Small intestine (tissue), 7 donors: ENCODE results near the gene CD109. TPM values are rescaled to one million over a fixed set of nuclear protein-coding genes. Genes with fewer than 3 reads are reported as not detected.
"Not testable (repeated sequence)": the region's sequence is repeated elsewhere in the genome, so short reads cannot be mapped to it uniquely, and the experiment has no call there.

Experiments used
- DNase-seq, 2 donors: peaks; one replicate each; pipeline versions ENCODE4 v3.0.0 to v3.0.0-alpha.2; 2013
- FAIRE-seq: peaks from 2 replicates; lab custom pipeline; 2012; peaks lifted over from hg19 to GRCh38; lab: Jason Lieb, UNC
- H3K27ac ChIP-seq, 3 donors: one replicate each; pipeline ENCODE4 v1.5.1; 2013; ENCODE audit warnings: low read length in 2 of 3, mild to moderate bottlenecking in 2 of 3, control low read depth in 1 of 3, inconsistent platforms in 1 of 3, low read depth in 1 of 3, moderate library complexity in 1 of 3
- H3K27me3 ChIP-seq, 3 donors: one replicate each; pipeline ENCODE4 v1.6.1; 2013; ENCODE audit warnings: low read length in 3 of 3, inconsistent platforms in 1 of 3; ENCODE audit not compliant: control insufficient read depth in 3 of 3, insufficient read depth in 3 of 3
- H3K36me3 ChIP-seq, 3 donors: one replicate each; pipeline ENCODE4 v1.6.1; 2013; ENCODE audit warnings: low read length in 3 of 3, inconsistent platforms in 1 of 3, low read depth in 1 of 3, mild to moderate bottlenecking in 1 of 3, moderate library complexity in 1 of 3; ENCODE audit not compliant: control insufficient read depth in 3 of 3, insufficient read depth in 2 of 3
- H3K4me1 ChIP-seq, 3 donors: one replicate each; pipeline ENCODE4 v1.6.1; 2013; ENCODE audit warnings: low read length in 2 of 3, inconsistent platforms in 1 of 3, low read depth in 1 of 3, mild to moderate bottlenecking in 1 of 3, moderate library complexity in 1 of 3; ENCODE audit not compliant: control insufficient read depth in 3 of 3, insufficient read depth in 2 of 3
- H3K4me3 ChIP-seq, 3 donors: one replicate each; pipeline ENCODE4 v1.5.1; 2013; ENCODE audit warnings: low read length in 3 of 3, control low read depth in 1 of 3, inconsistent platforms in 1 of 3, low read depth in 1 of 3, mild to moderate bottlenecking in 1 of 3, moderate library complexity in 1 of 3
- H3K9me3 ChIP-seq, 2 donors: one replicate each; pipeline ENCODE4 v1.6.1; 2013; ENCODE audit warnings: low read depth in 1 of 2, low read length in 1 of 2; ENCODE audit not compliant: control insufficient read depth in 2 of 2, insufficient read depth in 1 of 2
- WGBS, 3 donors: extraction: QIAGEN DNeasy Blood & Tissue Kit; methylation state at CpG; one replicate each; pipeline ENCODE4 v1.1.7; 2013; 5-methylcytosine and 5-hydroxymethylcytosine counted together
- polyA plus RNA-seq, 4 donors: library from polyadenylated mRNA; stranded (reverse) in 3 of 4; unstranded in 1 of 4; fragments of 200-250 nt in 3 of 4; fragments of 120-200 nt in 1 of 4; gene quantifications; one replicate each; pipeline versions ENCODE4 v1.2.1 to v1.2.3, GENCODE V29; 2013
- donor health status: healthy with polysubstance abuse.
- donor health status: control.
- donor health status: control.
- donor health status: Bipolar disorder and iron deficiency.
- donor health status: healthy.

Gene CD109
- polyA plus RNA-seq, 4 donors: under 0.01 to 3.3 (median 0.98) TPM; not detected in 1

- Histone ChIP-seq H3K27ac (no peak overlapping the region), H3K36me3 (no peaks in the 10 kb centered on the region), H3K4me3 (no peak overlapping the region), H3K9me3 (no peaks in the 10 kb centered on the region), H3K4me1 (no peaks in the 10 kb centered on the region), H3K27me3 (no peaks in the 10 kb centered on the region)
- WGBS, 3 donors: 50 to 72% (median 54%) methylated on average over 2 of the region's 2 CpGs
- FAIRE-seq: no peak
- DNase-seq: no peak
These were observed 14.5 kb downstream of the CD109 start for GRCh38 chr6:73710470-73710869.

DNA sequence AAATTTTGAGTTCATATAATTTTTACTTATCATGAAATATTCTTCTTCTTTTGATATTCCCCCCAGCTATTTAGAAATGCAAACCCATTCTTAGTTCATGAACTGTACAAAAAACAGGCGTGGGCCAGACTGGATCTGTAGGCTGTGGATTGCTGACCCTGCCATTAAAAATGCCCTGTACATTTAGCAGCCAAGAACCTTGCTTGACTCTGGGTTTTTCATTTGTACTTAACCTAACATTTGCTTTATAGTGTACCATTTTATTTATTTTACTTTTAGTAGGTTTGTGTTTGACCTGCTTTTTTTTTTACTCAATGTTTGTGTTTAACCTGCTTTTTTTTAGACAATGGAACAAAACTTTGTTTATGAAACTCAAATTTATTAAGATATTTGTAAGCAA, 14.9 kb downstream of the CD109 start:
- no peaks in the 10 kb centered on the region for H3K9me3 ChIP-seq
- no peak overlapping the region for H3K27ac ChIP-seq
- no peak overlapping the region for H3K4me3 ChIP-seq
- no peaks in the 10 kb centered on the region for H3K4me1 ChIP-seq
- WGBS, 3 donors: 73 to 92% (median 86%) methylated on average over 1 of the region's 1 CpG
- no peaks in the 10 kb centered on the region for H3K27me3 ChIP-seq
- DNase-seq (no peak), FAIRE-seq (no peak)
- H3K36me3 ChIP-seq: no peaks in the 10 kb centered on the region

DNA sequence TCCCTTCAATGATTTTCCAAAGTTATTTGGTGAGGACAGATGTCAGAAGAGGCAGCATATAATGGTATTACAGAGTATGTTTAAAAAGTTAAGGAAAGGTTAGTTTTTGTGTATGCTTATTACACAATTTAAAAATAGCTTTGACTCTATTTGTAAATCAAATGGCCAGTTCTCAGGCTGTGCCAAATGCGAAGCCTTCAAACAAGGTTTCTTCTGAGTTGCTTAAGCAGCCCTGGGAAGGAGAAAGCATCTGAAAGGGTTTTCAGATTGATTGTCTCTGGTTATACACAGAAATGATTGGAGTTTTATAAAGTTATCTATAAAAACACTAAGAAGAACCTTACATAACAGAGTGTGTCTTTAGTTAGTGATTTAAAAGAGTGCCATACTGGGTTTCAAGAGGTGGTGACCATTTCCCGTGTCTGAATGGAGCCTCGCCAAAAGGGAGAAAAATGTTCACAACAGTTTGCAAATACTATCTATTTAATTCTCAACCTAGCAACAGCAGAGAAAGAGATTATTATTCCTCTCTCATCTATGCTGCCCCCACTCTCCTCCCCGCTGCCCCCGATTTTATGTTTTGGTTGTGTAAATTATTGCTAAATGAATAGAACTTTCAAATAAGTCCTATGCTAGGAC, 16.7 kb downstream of the CD109 start:
- FAIRE-seq (no peak), DNase-seq (no peak)
- no peaks in the 10 kb centered on the region for H3K4me1 ChIP-seq
- H3K36me3 ChIP-seq: no peaks in the 10 kb centered on the region
- WGBS, 3 donors: 81 to 88% (median 84%) methylated on average over 5 of the region's 5 CpGs
- no peak overlapping the region for H3K27ac ChIP-seq
- no peak overlapping the region for H3K4me3 ChIP-seq
- no peaks in the 10 kb centered on the region for H3K9me3 ChIP-seq
- H3K27me3 ChIP-seq: no peaks in the 10 kb centered on the region

GRCh38 chr6:73713426-73714147, 17.6 kb downstream of the CD109 start:
- Histone ChIP-seq H3K36me3 (no peaks in the 10 kb centered on the region), H3K27me3 (no peaks in the 10 kb centered on the region), H3K4me3 (no peak overlapping the region), H3K27ac (peak overlapping the region in 1 of 3 donors; percentile 66), H3K4me1 (no peaks in the 10 kb centered on the region), H3K9me3 (no peaks in the 10 kb centered on the region)
- FAIRE-seq (no peak), DNase-seq (no peak)
- 58 to 69% (median 59%) methylated on average over 8 of the region's 8 CpGs for WGBS, 3 donors

DNA sequence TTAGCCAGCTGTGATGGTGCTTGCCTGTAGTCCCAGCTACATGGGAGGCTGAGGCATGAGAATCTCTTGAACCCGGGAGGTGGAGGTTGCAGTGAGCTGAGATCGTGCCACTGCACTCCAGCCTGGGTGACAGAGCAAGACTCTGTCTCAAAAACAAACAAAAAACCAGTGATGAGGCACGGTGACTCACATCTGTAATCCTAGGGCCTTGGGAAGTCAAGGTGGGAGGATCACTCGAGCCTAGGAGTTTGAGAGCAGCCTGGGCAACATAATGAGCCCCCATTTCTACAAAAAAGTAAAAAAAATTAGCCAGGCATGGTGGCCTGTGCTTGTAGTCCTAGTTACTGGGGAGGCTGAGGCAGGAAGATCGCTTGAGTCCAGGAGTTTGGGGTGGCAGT, 19.1 kb downstream of the CD109 start:
- H3K27me3 ChIP-seq, H3K4me3 ChIP-seq, H3K27ac ChIP-seq, FAIRE-seq, H3K4me1 ChIP-seq, H3K36me3 ChIP-seq, DNase-seq, H3K9me3 ChIP-seq: not testable (repeated sequence)
- WGBS, 3 donors: 64 to 82% (median 67%) methylated on average over 5 of the region's 5 CpGs

DNA sequence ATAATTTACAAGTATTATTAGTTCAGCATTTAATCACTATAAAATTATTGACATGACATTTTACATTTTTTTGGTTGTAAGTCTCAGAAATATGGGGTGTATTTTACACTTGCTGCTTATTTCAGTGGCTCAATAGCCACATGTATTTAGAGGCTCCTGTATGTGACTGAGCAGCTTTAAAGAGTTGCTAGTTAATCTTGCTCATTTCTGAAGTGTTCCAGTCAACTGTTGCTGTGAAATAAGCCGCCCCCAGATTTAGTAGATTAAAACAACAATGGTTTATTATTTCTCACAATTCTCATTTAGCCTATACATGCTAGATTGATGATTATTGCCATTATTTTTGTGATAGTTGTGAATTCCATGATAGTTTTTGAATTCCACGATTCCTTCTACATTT, 23.0 kb downstream of the CD109 start:
- WGBS, 3 donors: 62 to 83% (median 68%) methylated on average over 2 of the region's 2 CpGs
- Histone ChIP-seq H3K9me3 (no peaks in the 10 kb centered on the region), H3K4me3 (no peak overlapping the region), H3K36me3 (no peaks in the 10 kb centered on the region), H3K27me3 (no peaks in the 10 kb centered on the region), H3K27ac (no peak overlapping the region), H3K4me1 (no peaks in the 10 kb centered on the region)
- FAIRE-seq (no peak), DNase-seq (no peak)

- no peaks in the 10 kb centered on the region for H3K4me1 ChIP-seq
- no peak for DNase-seq
- no peaks in the 10 kb centered on the region for H3K36me3 ChIP-seq
- no peak overlapping the region for H3K4me3 ChIP-seq
- no peak overlapping the region for H3K27ac ChIP-seq
- FAIRE-seq: no peak
- 47 to 72% (median 63%) methylated on average over 9 of the region's 9 CpGs for WGBS, 3 donors
- H3K27me3 ChIP-seq: no peaks in the 10 kb centered on the region
- no peaks in the 10 kb centered on the region for H3K9me3 ChIP-seq
These were observed 26.5 kb downstream of the CD109 start for GRCh38 chr6:73722318-73723060.

- not testable (repeated sequence) for FAIRE-seq, H3K9me3 ChIP-seq, H3K36me3 ChIP-seq, H3K27ac ChIP-seq, DNase-seq, H3K4me1 ChIP-seq, H3K4me3 ChIP-seq, H3K27me3 ChIP-seq
- 79 to 94% (median 83%) methylated on average over 2 of the region's 2 CpGs for WGBS, 3 donors
These were observed 27.5 kb downstream of the CD109 start for GRCh38 chr6:73723480-73723879.
